IPS-20b (cell line): ENCODE data around the gene SELENOO.
A peak's percentile ranks its signal among the peaks of the same experiment; 100 is the strongest.

Experiments
- H3K27ac ChIP-seq: one replicate; pipeline ENCODE4 v1.5.1; 2013; ENCODE audit warnings: low read length
- H3K27me3 ChIP-seq: 2 replicates; pipeline ENCODE4 v1.6.1; 2013; ENCODE audit warnings: mild to moderate bottlenecking, low read length, inconsistent platforms; ENCODE audit not compliant: insufficient read depth
- H3K36me3 ChIP-seq: 2 replicates; pipeline ENCODE4 v1.6.1; 2013; ENCODE audit warnings: low read depth, mild to moderate bottlenecking, inconsistent platforms, low read length, moderate library complexity; ENCODE audit not compliant: insufficient read depth
- H3K4me1 ChIP-seq: 2 replicates; pipeline ENCODE4 v1.6.1; 2013; ENCODE audit warnings: mild to moderate bottlenecking, control low read depth, inconsistent platforms, low read length, moderate library complexity; ENCODE audit not compliant: insufficient read depth
- H3K4me3 ChIP-seq: 2 replicates; pipeline ENCODE4 v1.5.1; 2013; ENCODE audit warnings: mild to moderate bottlenecking, low read length, inconsistent platforms
- H3K9ac ChIP-seq: 2 replicates; pipeline ENCODE4 v1.6.1; 2013; ENCODE audit warnings: low read depth, mild to moderate bottlenecking, inconsistent platforms, low read length, moderate library complexity
- H3K9me3 ChIP-seq: 2 replicates; pipeline ENCODE4 v1.6.1; 2013; ENCODE audit warnings: mild to moderate bottlenecking, low read depth, low read length, inconsistent platforms; ENCODE audit not compliant: insufficient read depth

Gene SELENOO

DNA sequence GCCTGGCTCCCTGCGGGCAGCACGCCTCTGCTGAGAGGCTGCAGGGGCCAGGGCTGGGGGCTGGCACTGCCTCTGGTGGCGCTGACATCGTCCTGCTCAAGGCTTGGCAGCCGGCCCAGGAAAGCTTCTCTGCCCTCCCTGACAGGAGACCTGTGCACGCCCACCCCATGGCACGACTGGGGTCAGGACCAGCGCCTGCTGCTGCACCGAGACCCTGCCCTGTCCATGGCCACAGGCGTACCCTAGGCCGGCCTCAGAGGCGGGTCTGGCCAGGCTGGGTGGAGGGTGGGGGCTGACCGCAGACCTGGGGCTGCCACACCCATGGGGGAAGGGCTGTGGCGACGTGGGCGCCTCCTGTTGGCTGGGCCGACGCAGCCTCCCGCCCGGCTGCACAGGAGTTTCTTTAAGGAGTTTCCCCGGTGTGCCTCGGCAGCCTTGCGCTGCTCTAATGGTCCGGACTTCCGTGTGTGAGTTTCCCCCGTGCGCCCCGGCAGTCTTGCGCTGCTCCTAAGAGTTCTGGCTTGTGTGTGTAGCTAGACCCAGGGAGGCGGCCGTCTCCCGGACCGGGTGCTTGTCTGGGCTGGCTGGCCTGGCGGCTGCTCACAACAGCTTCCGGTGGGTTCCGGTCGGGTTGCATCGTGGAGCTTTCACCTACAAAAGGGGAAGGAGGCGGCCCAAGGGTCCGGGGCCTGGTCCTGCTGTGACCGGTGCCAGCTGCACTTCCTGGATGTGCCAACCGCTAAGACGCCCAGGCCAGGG is 10.4 kb upstream of the SELENOO start:
- H3K4me3 ChIP-seq = peak overlapping the region; percentile 36; the same call in 1 of the 2 replicates
- H3K9ac ChIP-seq = no peak overlapping the region
- no peaks in the 10 kb centered on the region for H3K9me3 ChIP-seq
- no peak overlapping the region for H3K27ac ChIP-seq
- no peaks in the 10 kb centered on the region for H3K27me3 ChIP-seq
- peaks cover 11% of the 10 kb centered on the region for H3K36me3 ChIP-seq
- 0 out of 2 replicates have a peak, but pooled peaks cover 3% of the 10 kb centered on the region for H3K4me1 ChIP-seq

DNA sequence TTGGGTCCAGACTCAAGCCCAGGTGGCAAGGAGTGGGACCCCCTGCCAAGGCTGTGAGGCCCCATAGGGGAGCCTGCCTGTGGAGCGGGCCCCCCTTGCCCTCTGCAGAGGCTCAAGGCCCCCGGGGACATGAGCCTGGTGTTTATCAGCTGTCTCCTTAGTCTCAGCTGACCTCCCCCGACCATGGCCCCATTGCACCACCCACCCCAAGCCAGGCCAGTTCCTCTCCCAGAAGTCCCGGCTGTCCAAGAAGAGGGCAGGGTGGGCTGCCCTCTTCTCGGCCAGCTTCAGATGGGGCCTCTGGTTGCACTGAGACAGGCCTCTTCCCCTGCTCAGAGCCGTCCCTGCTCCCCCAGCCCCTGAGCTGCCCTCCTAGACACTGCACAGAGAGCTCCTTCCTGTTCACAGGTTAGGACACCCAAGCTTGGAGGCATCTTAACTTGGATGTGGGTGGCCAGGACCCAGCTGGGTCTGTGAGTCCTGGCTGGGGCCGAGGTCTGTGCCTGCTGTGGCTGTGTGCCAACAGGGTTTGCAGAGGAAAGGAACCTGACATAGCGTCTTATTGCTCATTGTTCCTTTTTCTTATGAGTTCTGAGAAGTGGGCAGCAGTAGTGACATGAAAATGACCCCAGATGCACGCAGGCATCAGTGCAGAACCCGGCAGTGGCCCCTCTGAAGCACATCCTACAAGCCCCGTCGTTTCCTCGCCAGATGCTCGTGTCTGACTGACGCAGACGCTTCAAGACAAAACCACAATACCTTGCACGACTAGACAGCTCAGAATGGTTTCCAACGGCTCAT is 9.7 kb upstream of the SELENOO start:
- Histone ChIP-seq H3K9me3 (no peaks in the 10 kb centered on the region), H3K4me3 (no peak overlapping the region), H3K27ac (no peak overlapping the region), H3K9ac (no peak overlapping the region), H3K36me3 (peaks cover 11% of the 10 kb centered on the region), H3K4me1 (0 out of 2 replicates have a peak, but pooled peaks cover 3% of the 10 kb centered on the region), H3K27me3 (no peaks in the 10 kb centered on the region)

DNA sequence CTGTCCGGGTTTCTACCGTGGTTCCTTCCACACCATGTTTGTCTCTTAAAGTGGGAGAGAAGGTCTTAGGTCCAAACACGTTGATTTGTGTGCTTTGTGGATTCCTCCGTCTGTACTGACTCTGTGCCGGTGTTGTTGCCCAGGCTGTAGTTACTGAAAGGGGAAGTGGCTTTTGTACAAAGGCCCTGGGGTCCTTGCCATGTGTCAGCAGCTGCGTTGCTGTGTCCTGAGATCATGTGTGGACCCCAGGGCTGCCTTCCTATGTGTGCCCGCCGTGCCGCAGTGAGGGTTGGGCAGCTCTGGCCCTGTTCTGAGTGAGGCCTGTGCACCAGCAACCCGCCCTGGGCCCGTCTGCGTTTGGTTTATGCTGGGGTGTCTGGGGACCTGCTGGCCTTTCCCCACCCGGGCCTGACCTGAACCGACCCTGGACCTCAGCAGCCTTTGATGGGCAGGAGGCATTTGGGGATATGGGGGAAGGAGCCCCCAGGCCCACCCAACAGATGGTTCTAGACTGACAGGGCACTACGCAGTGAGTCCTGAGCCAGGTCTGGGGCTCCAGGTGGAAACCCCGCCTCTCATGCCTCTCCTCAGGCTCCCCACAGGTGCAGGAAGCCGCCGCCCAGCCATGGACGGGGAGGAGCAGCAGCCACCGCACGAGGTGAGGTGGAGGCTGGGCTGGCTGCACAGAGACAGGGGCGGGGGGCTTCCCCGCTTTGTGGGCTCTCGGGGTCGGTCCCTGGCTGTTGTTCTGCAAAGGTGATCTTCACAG is 8.2 kb upstream of the SELENOO start:
- Histone ChIP-seq H3K4me3 (no peak overlapping the region), H3K9ac (no peak overlapping the region), H3K36me3 (peaks cover 15% of the 10 kb centered on the region)

DNA sequence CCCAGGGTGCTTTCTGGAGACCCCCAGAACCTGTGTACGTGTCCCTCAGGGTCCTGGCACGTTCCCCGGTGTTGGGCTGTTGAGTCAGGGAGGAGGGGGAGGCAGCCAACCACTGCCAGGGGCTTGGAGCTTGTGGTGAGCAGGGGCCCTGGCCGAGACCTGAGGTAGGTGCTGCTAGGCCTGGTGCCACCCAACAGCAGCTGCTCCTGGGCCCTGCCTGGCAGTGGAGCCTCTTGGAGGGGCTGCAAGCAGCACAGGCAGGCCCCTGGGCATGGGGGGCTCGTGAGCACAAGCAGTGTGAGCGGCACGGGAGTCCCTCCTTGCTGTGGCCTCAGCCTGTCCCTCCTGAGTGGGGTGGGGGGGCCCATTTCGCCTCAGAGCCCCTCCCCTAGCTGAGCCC is 7.2 kb upstream of the SELENOO start:
- Histone ChIP-seq H3K9ac (no peak overlapping the region), H3K27me3 (no peaks in the 10 kb centered on the region), H3K9me3 (no peaks in the 10 kb centered on the region), H3K4me1 (no peaks in the 10 kb centered on the region), H3K36me3 (peaks cover 15% of the 10 kb centered on the region), H3K27ac (no peak overlapping the region), H3K4me3 (no peak overlapping the region)

More for the DNA sequence above, 8.2 kb upstream of the SELENOO start:
- H3K27me3 ChIP-seq = no peaks in the 10 kb centered on the region
- H3K4me1 ChIP-seq = no peaks in the 10 kb centered on the region
- no peaks in the 10 kb centered on the region for H3K9me3 ChIP-seq
- no peak overlapping the region for H3K27ac ChIP-seq

DNA sequence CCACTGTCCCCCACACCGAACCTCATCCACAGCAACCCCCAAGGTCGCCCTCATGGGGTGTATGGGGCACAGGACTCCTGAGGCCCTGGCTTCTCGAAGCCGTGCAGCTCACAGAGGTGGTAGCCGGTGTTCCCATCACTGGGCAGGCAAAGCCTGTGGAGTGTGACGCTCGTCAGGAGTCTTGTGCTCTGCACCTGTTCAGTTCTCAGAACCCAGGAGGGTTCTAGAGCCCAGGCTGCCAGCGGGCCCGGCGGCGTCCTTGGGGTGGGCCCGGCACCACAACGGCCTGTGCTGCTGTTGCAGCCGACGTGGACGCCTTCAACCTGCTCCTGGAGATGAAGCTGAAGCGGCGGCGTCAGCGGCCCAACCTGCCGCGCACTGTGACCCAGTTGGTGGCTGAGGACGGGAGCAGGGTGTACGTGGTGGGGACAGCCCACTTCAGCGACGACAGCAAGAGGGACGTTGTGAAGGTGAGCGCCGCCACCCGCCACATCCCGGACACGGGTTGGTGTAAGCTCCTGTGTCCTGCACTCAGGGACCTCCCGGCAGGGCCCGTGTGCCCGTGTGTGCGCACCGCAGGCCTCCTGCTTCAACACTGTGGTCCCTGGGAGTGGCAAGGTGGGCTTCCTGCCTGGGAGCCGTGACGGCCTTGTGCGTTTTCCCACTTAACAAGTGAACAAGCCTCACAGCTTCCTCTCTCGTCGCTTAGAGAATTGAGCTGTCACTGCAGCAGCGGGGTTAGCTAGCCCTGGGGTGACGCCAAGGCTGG is 6.6 kb upstream of the SELENOO start:
- peaks cover 15% of the 10 kb centered on the region for H3K36me3 ChIP-seq
- H3K9ac ChIP-seq = no peak overlapping the region
- no peaks in the 10 kb centered on the region for H3K9me3 ChIP-seq

DNA sequence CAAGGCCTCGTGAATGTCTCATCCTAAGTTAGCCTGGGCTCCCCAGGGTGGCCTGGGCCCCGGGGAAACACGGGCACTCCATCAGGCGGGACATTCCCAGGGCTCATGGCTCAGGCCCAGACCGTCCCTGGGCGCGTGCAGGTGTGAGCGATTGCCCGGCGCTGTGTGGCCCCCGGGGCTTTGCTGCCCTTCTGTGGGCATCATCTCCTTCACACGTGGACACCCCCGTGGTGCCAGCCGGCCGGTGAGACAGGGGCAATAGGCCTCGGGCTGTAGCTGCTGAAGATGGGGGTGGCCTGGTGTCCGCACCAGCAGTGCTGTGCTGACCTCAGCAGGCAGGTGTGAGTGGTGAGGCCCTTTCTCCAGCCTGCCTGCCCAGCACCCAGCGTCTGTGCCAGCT is 4.6 kb upstream of the SELENOO start:
- Histone ChIP-seq H3K27me3 (no peaks in the 10 kb centered on the region), H3K4me1 (no peaks in the 10 kb centered on the region), H3K9me3 (no peaks in the 10 kb centered on the region), H3K4me3 (no peak overlapping the region), H3K9ac (no peak overlapping the region), H3K36me3 (peaks cover 15% of the 10 kb centered on the region), H3K27ac (no peak overlapping the region)

More for the DNA sequence above, 6.6 kb upstream of the SELENOO start:
- no peak overlapping the region for H3K27ac ChIP-seq
- no peaks in the 10 kb centered on the region for H3K27me3 ChIP-seq
- no peak overlapping the region for H3K4me3 ChIP-seq
- H3K4me1 ChIP-seq = no peaks in the 10 kb centered on the region

DNA sequence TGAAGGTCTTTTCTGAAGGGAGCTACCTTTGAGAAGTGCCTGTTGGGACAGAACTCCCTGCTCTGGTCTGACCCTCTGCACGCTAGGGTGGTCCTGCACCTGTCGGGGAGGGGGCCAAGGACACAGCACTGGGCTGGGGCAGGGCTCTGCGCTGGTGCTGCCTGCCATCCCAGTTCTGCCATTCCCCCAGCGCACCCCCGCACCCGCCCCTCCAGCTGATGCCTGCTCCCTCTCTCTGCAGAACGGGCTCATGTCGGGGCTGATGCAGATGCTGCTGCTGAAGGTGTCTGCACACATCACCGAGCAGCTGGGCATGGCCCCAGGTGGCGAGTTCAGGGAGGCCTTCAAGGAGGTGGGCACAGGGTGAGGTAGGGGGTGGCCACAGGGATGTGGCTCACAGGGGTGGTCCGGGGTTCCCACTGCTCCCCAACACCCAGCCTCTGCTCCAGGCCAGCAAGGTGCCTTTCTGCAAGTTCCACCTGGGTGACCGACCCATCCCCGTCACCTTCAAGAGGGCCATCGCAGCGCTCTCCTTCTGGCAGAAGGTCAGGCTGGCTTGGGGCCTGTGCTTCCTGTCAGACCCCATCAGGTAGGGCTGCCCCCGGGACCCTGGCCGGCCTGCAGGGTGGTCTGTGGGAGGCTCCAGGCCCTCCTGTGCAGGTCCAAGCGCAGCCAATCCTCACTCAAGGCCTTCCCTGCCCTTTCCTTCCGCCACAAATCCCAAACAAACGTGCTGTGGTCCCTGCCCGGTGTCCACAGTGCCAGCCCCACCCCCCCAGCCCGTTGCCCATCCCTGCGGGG is 3.6 kb upstream of the SELENOO start:
- peaks cover 15% of the 10 kb centered on the region for H3K36me3 ChIP-seq
- H3K9me3 ChIP-seq = no peaks in the 10 kb centered on the region
- H3K4me1 ChIP-seq = no peaks in the 10 kb centered on the region
- no peak overlapping the region for H3K4me3 ChIP-seq
- no peak overlapping the region for H3K9ac ChIP-seq
- H3K27me3 ChIP-seq = peaks cover 7% of the 10 kb centered on the region; the same call in 1 of the 2 replicates
- no peak overlapping the region for H3K27ac ChIP-seq

DNA sequence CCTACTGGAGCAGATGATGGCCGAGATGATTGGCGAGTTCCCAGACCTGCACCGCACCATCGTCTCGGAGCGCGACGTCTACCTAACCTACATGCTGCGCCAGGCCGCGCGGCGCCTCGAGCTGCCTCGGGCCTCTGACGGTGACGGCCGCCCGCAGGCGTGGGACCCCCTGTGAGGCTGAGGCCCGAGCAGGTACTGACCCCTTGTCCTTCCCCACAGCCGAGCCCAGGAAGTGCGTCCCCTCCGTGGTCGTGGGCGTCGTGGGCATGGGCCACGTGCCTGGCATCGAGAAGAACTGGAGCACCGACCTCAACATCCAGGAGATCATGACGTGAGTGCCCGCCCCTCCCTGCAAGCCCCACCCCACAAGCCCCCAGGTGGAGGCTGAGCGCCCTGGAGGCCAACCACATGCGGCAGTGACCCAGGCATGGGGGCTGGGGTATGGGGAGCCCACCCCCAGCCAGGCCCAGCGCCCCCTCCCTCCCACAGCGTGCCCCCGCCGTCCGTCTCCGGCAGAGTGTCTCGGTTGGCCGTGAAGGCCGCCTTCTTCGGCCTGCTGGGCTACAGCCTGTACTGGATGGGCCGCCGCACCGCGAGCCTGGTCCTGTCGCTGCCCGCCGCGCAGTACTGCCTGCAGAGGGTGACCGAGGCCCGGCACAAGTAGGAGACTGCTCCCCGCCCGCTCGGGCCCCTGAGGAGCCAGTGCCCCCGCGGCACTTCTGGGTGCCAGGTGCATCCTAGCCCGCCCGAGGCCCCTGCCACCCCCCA is 2.8 kb upstream of the SELENOO start:
- H3K27me3 ChIP-seq = peaks cover 7% of the 10 kb centered on the region; the same call in 1 of the 2 replicates
- H3K9me3 ChIP-seq = no peaks in the 10 kb centered on the region
- H3K4me1 ChIP-seq = no peaks in the 10 kb centered on the region
- H3K9ac ChIP-seq = no peak overlapping the region
- H3K27ac ChIP-seq = no peak overlapping the region
- peaks cover 18% of the 10 kb centered on the region for H3K36me3 ChIP-seq
- H3K4me3 ChIP-seq = no peak overlapping the region

DNA sequence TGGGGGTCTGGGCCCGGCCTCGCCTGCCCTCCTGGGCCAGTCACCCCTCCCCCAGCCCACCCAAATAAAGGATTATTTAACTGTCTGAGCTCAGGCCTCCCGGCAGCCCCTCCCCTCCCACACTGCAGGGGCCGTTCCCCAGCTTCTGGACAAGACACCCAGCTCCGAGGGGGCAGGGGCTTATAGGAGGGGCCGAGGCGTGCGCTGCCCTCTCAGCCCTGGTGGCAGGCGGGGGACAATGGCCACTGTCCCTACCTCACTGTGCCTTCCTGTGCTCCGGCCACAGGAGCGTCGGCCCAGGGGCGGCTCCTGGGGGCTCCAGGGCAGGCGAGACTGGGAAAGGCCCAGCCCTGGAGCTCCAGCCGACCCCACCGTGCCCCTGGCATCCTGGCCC is 2.2 kb upstream of the SELENOO start:
- no peaks in the 10 kb centered on the region for H3K4me1 ChIP-seq
- no peak overlapping the region for H3K4me3 ChIP-seq
- peaks cover 7% of the 10 kb centered on the region; the same call in 1 of the 2 replicates for H3K27me3 ChIP-seq
- H3K9ac ChIP-seq = no peak overlapping the region
- no peak overlapping the region for H3K27ac ChIP-seq
- H3K9me3 ChIP-seq = no peaks in the 10 kb centered on the region
- peaks cover 24% of the 10 kb centered on the region for H3K36me3 ChIP-seq

DNA sequence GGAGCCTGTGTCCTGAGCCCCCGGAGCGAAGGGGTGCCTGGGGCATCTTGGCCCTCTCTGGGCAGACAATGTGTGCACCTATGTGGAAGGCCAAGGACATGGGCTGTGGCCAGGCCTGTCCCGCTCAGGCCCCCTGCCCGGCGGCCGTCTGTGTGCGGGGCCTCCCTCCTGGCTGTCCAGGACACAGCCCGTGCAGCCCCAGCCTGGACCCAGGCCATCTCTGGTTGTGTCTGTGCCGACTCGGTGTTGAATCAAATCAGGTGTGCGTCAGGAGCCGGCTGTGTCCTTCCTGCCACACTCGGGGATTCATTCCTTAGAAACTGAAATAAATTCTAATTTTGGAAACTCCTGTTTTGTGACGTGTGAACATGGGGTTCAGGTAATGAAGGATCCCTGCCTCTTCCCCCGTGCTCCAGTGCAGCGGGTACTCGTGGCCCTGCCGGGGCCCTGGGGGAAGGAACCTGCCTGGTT is 1.5 kb upstream of the SELENOO start:
- peak overlapping the region; percentile 75; the same call in 1 of the 2 replicates for H3K4me3 ChIP-seq
- no peaks in the 10 kb centered on the region for H3K4me1 ChIP-seq
- H3K27ac ChIP-seq = no peak overlapping the region
- no peaks in the 10 kb centered on the region for H3K9me3 ChIP-seq
- H3K9ac ChIP-seq = no peak overlapping the region; the same call in 1 of the 2 replicates
- peaks cover 7% of the 10 kb centered on the region; the same call in 1 of the 2 replicates for H3K27me3 ChIP-seq
- peaks cover 25% of the 10 kb centered on the region for H3K36me3 ChIP-seq
